Measurements from ENCODE around the gene ZNF761.
"Not testable (repeated sequence)": the region's sequence is repeated elsewhere in the genome, so short reads cannot be mapped to it uniquely, and the experiment has no call there.

Gene ZNF761

GRCh38 chr19:53455828-53456227 lies 24.0 kb downstream of the ZNF761 start:
- Histone ChIP-seq H3K9ac (ENCODE audit: low read length) (no peak overlapping the region), H4K20me1 (ENCODE audit: insufficient read depth, low read length) (no peaks in the 10 kb centered on the region), H2AFZ (ENCODE audit: low read length) (no peak overlapping the region), H3K9me2 (ENCODE audit: low read depth, low read length) (no peaks in the 10 kb centered on the region), H3K27me3 (ENCODE audit: insufficient read depth, low read length) (no peaks in the 10 kb centered on the region), H3K36me3 (ENCODE audit: insufficient read depth, low read length) (peaks cover 63% of the 10 kb centered on the region), H3K4me3 (ENCODE audit: low read depth, low read length, poor library complexity, severe bottlenecking) (no peak overlapping the region), H3K4me2 (ENCODE audit: low read length) (no peak overlapping the region), H3K9me3 (ENCODE audit: low read length) (peaks cover 26% of the 10 kb centered on the region), H3K4me1 (ENCODE audit: insufficient read depth, low read length, severe bottlenecking) (no peaks in the 10 kb centered on the region), H3K27ac (ENCODE audit: low read depth, low read length, poor library complexity, severe bottlenecking) (no peak overlapping the region), H3F3A (ENCODE audit: insufficient read depth, low read length) (no peaks in the 10 kb centered on the region), H3K79me2 (ENCODE audit: insufficient read depth, low read length) (no peaks in the 10 kb centered on the region)
- TF ChIP-seq EZH2 (IDR thresholded peaks at IDR 0.05; ENCODE audit: borderline replicate concordance, low read length): no peak
- TF ChIP-seq, protein P1, sequence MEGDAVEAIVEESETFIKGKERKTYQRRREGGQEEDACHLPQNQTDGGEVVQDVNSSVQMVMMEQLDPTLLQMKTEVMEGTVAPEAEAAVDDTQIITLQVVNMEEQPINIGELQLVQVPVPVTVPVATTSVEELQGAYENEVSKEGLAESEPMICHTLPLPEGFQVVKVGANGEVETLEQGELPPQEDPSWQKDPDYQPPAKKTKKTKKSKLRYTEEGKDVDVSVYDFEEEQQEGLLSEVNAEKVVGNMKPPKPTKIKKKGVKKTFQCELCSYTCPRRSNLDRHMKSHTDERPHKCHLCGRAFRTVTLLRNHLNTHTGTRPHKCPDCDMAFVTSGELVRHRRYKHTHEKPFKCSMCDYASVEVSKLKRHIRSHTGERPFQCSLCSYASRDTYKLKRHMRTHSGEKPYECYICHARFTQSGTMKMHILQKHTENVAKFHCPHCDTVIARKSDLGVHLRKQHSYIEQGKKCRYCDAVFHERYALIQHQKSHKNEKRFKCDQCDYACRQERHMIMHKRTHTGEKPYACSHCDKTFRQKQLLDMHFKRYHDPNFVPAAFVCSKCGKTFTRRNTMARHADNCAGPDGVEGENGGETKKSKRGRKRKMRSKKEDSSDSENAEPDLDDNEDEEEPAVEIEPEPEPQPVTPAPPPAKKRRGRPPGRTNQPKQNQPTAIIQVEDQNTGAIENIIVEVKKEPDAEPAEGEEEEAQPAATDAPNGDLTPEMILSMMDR (IDR thresholded peaks at IDR 0.05; ENCODE audit: low read length): no peak

DNA sequence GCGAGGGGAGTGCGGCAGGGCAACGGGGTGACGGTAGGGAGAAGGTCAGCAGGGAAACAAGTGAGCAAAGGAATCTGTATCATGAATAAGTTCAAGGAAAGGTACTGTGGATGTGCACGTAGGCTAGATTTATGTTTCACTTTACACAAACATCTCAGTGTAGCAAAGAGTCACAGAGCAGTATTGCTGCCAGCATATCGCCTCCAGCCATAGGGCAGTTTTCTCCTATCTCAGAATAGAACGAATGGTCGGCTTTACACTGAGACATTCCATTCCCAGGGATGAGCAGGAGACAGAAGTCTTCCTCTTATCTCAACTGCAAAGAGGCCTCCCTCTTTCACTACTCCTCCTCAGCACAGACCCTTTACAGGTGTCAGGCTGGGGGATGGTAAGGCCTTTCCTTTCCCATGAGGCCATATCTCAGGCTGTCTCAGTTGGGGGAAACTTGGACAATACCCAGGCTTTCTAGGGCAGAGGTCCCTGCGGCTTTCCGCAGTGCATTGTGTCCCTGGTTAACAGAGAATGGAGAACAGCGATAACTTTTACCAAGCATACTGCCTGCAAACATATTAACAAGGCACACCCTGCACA lies 28.4 kb downstream of the ZNF761 start:
- not testable (repeated sequence) for H3K4me1 ChIP-seq (ENCODE audit: insufficient read depth, low read length, severe bottlenecking); H2AFZ ChIP-seq (ENCODE audit: low read length); H3K9me2 ChIP-seq (ENCODE audit: low read depth, low read length); H3K4me2 ChIP-seq (ENCODE audit: low read length); H3K27me3 ChIP-seq (ENCODE audit: insufficient read depth, low read length); H3K79me2 ChIP-seq (ENCODE audit: insufficient read depth, low read length); H3K4me3 ChIP-seq (ENCODE audit: low read depth, low read length, poor library complexity, severe bottlenecking); H3K27ac ChIP-seq (ENCODE audit: low read depth, low read length, poor library complexity, severe bottlenecking); H3F3A ChIP-seq (ENCODE audit: insufficient read depth, low read length); H4K20me1 ChIP-seq (ENCODE audit: insufficient read depth, low read length); H3K9ac ChIP-seq (ENCODE audit: low read length)
- H3K36me3 ChIP-seq (ENCODE audit: insufficient read depth, low read length): peaks cover 21% of the 10 kb centered on the region
- peaks cover 17% of the 10 kb centered on the region for H3K9me3 ChIP-seq (ENCODE audit: low read length)

GRCh38 chr19:53461866-53462265 lies 30.1 kb downstream of the ZNF761 start:
- Histone ChIP-seq H3K9ac (ENCODE audit: low read length) (no peak overlapping the region), H4K20me1 (ENCODE audit: insufficient read depth, low read length) (no peaks in the 10 kb centered on the region), H2AFZ (ENCODE audit: low read length) (no peak overlapping the region), H3K4me3 (ENCODE audit: low read depth, low read length, poor library complexity, severe bottlenecking) (no peak overlapping the region), H3K27ac (ENCODE audit: low read depth, low read length, poor library complexity, severe bottlenecking) (no peak overlapping the region), H3K79me2 (ENCODE audit: insufficient read depth, low read length) (no peaks in the 10 kb centered on the region), H3K4me1 (ENCODE audit: insufficient read depth, low read length, severe bottlenecking) (no peaks in the 10 kb centered on the region), H3K4me2 (ENCODE audit: low read length) (no peak overlapping the region), H3K27me3 (ENCODE audit: insufficient read depth, low read length) (no peaks in the 10 kb centered on the region), H3K9me2 (ENCODE audit: low read depth, low read length) (no peaks in the 10 kb centered on the region), H3K36me3 (ENCODE audit: insufficient read depth, low read length) (peaks cover 9% of the 10 kb centered on the region), H3F3A (ENCODE audit: insufficient read depth, low read length) (no peaks in the 10 kb centered on the region), H3K9me3 (ENCODE audit: low read length) (peaks cover 11% of the 10 kb centered on the region; the same call in 1 of the 2 replicates)
- TF ChIP-seq, protein P1 (IDR thresholded peaks at IDR 0.05; ENCODE audit: low read length): no peak
- no peak for TF ChIP-seq EZH2 (IDR thresholded peaks at IDR 0.05; ENCODE audit: borderline replicate concordance, low read length)

- no peak for TF ChIP-seq EZH2 (IDR thresholded peaks at IDR 0.05; ENCODE audit: borderline replicate concordance, low read length)
- TF ChIP-seq, protein P1 (IDR thresholded peaks at IDR 0.05; ENCODE audit: low read length): no peak
- H3K9me2 ChIP-seq (ENCODE audit: low read depth, low read length): no peaks in the 10 kb centered on the region
- H3K27ac ChIP-seq (ENCODE audit: low read depth, low read length, poor library complexity, severe bottlenecking): no peak overlapping the region
- no peak overlapping the region for H3K9ac ChIP-seq (ENCODE audit: low read length)
- no peaks in the 10 kb centered on the region for H3K27me3 ChIP-seq (ENCODE audit: insufficient read depth, low read length)
- H4K20me1 ChIP-seq (ENCODE audit: insufficient read depth, low read length): no peaks in the 10 kb centered on the region
- no peak overlapping the region for H2AFZ ChIP-seq (ENCODE audit: low read length)
- H3K4me2 ChIP-seq (ENCODE audit: low read length): no peak overlapping the region
- H3K4me1 ChIP-seq (ENCODE audit: insufficient read depth, low read length, severe bottlenecking): no peaks in the 10 kb centered on the region
- no peaks in the 10 kb centered on the region; the same call in 1 of the 2 replicates for H3K36me3 ChIP-seq (ENCODE audit: insufficient read depth, low read length)
- no peaks in the 10 kb centered on the region for H3F3A ChIP-seq (ENCODE audit: insufficient read depth, low read length)
- no peak overlapping the region for H3K4me3 ChIP-seq (ENCODE audit: low read depth, low read length, poor library complexity, severe bottlenecking)
- H3K79me2 ChIP-seq (ENCODE audit: insufficient read depth, low read length): no peaks in the 10 kb centered on the region
- peaks cover 8% of the 10 kb centered on the region; the same call in 1 of the 2 replicates for H3K9me3 ChIP-seq (ENCODE audit: low read length)
Measured at GRCh38 chr19:53462861-53463260, 31.1 kb downstream of the ZNF761 start.
